GM20000 (cell line): ENCODE results near the gene CEP78.

Experiments used
- DNase-seq: peaks from one replicate; pipeline ENCODE4 v3.0.0; 2012; ENCODE audit warnings: low spot score
- TF ChIP-seq, protein P1 (sequence below): IDR thresholded peaks from 2 replicates; pipeline ENCODE4 v1.5.1; 2012; ENCODE audit warnings: mild to moderate bottlenecking, control low read depth; ENCODE audit errors: extremely low read depth, missing control alignments

CEP78 gene

DNA sequence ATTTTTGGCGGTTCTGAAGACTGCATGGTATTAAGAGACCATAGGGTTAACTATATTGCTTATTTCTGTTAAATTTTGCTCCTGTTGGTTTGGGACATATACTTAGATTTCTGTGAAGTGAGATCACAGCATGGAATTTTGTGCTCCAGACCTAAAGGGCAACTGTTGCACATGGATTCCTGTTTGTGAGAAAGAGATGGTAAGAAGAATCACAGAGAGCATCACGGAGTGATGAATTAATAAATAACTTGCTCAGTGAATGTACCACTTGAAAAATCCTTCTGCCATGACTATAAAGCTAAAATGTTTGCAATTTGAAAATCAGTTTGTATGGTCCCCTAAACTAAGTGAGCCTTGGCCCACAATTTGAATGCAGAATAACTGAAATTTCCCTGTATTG, 65.6 kb downstream of the CEP78 start:
- no peak for DNase-seq
- TF ChIP-seq, protein P1, sequence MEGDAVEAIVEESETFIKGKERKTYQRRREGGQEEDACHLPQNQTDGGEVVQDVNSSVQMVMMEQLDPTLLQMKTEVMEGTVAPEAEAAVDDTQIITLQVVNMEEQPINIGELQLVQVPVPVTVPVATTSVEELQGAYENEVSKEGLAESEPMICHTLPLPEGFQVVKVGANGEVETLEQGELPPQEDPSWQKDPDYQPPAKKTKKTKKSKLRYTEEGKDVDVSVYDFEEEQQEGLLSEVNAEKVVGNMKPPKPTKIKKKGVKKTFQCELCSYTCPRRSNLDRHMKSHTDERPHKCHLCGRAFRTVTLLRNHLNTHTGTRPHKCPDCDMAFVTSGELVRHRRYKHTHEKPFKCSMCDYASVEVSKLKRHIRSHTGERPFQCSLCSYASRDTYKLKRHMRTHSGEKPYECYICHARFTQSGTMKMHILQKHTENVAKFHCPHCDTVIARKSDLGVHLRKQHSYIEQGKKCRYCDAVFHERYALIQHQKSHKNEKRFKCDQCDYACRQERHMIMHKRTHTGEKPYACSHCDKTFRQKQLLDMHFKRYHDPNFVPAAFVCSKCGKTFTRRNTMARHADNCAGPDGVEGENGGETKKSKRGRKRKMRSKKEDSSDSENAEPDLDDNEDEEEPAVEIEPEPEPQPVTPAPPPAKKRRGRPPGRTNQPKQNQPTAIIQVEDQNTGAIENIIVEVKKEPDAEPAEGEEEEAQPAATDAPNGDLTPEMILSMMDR: no peak

DNA sequence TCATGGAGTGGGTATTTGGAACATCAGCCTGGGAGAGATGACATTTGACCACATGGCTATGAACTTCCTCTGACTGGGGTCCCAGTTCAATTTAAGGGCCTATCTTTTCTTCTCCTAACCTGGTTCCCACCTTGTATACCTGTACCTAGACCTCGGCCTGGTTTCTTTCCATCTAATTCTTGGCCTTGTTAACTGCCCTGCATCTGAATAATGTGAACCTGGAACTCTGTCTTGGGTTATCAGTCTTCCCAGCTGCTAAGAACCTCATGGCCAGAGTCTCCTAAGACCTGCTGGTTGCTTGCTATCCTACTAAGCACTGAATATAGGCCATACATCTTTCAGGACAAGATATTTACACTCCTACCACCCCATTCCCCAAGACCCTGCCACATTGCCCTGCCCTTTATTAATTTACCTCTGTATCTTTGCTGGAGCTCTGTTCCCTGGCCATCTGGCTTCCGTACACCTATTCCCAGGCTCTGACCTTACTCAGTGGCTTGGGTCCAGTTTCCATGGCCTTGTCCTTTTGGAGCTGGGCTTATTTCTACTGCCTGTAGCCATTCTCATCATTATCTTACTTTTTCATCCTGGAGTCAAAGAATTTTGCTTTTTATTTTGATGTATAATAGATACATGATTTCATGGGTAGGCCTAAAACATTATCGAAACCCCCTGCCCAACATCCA, 67.6 kb downstream of the CEP78 start:
- no peak for DNase-seq

DNA sequence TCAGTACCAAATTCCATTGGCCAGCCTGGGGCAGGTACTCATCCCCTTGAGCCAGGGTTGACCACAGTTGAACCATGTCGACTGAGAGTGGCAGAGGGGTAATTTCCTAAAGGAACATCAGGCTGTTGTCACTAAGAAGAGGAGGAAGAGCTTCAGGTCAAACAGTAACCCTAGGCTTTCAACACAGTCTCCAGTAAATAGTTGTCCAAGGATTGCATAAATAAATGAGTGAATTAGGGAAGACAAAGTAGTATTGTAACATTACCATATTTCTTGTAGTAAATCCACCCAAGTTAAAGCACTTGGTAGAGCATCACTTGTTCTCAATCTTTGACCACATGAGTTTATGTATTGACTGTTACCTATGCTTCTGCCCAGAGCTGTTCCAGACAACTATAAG, 68.5 kb downstream of the CEP78 start:
- no peak for DNase-seq
- TF ChIP-seq, protein P1: no peak

More for the DNA sequence above, 67.6 kb downstream of the CEP78 start:
- TF ChIP-seq, protein P1: no peak

DNA sequence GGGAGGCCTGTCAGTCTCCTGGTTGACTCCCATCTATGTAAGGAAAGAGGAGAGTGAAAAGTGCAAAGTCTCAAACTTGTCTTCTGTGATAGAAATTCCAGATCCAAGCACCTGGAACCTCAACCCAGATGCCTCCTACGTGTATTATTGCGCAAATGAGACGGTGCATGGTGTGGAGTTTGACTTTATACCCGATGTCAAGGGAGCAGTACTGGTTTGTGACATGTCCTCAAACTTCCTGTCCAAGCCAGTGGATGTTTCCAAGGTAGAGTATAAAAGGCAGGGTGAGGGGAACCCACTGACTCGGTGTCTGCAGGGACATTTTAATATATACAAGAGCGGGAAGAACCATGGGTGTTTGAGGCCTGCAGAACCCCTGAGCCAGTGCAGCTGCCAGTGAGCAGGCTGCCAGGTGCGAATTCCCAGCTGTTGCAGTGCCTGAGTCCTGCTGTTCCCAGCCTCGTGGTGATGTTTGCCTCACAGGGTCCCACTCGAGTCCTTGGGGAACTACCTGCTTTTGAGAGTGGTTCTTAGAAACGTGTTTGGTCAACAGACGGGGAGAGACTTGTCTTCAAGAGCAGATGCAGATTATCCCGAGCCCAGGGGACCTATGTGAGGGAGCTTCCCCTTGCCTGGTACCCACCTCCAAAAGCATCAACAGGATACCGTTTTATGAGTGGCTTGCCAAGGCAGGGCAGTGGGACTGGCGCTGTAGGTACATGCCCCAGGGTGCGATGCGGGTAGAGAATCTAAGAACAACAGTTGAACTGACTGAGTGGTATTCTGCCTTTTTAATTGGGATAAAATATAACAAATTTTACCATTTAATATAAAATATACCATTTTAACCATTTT, 70.6 kb downstream of the CEP78 start:
- TF ChIP-seq, protein P1: no peak
- DNase-seq: no peak

DNA sequence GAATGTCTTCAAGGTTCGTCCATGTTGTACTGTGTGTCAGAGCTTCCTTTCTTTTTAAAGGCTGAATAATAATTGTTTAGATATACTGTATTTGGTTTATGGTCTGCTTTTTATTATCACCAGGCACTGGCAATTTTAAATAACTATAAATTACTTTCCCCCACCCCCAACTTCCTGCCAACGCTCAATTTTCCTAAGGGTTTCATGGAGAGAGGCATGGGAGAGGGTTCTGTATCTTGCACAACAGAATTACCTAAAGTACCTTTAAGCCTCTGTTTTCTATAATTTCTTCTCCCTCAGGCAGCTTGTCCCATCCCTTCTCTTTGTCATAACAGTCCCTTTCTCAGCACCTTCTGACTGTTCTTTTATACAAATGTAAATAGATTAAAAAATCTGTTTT, 71.5 kb downstream of the CEP78 start:
- TF ChIP-seq, protein P1: no peak
- DNase-seq: no peak

DNA sequence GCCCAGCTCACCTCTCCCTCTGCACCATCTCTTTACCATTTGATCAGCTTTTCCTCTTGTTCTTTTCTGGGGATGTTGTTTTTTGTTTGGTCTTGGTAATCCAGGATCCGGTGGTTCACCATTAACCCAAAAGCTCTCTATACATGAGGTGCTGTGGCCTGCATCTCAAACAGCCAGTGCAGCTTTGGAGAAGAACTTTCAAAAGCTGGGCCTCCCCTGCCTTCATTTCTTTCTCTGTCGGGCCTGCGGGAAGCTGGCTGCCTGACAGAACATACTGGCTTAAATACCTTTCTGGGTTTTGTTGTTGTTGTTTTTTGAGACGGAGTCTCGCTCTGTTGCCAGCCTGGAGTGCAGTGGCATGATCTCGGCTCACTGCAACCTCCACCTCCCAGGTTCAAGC, 73.2 kb downstream of the CEP78 start:
- TF ChIP-seq, protein P1: no peak
- no peak for DNase-seq

DNA sequence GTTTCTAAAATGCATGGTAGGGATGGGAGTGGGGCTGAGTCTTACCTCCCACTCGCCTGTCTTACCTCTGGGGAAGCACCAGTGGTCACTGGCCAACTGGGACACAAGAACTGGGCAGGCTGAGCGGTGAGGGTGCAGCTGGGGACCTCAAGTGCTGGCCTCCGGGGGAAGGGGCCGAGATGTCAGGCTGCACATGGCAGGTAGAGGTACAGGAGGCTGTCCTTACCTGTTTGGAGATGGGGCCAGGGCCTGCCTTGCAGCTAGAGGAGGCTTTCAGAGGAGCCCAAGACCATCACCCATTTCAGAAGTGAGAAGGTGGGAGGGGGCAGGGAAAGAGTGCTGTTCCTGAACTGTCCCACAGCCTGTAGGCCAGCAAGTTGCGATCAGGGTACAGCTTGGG, 75.2 kb downstream of the CEP78 start:
- no peak for DNase-seq
- TF ChIP-seq, protein P1: no peak
